Activated CD8-positive, alpha-beta memory T cell treated with anti-CD3 and anti-CD28 coated beads, Interleukin-2, amount 10 ng/mL, durations not matched to agents 7 days and 5 days (primary cell): ENCODE measurements around the gene NRXN2. TPM values are rescaled to one million over a fixed set of nuclear protein-coding genes. Genes with fewer than 3 reads are reported as not detected.

Experiments
- ATAC-seq: fragments of 150-1000 bp; cut with Tn5 transposase; one replicate; pipeline ENCODE4 v1.10.0; 2021; ENCODE audit warnings: moderate library complexity
- CTCF ChIA-PET: fragments of 350-600 bp; sonication (Branson Sonifier 250); formaldehyde crosslinking; loops from one replicate; lab custom pipeline; 2021; ENCODE audit warnings: antibody characterized with exemption; lab: Charles Lee
- DNase-seq: peaks from one replicate; pipeline ENCODE4 v3.0.0-alpha.2; 2020
- H3K27ac Mint-ChIP-seq: one replicate; pipeline ENCODE4 v1.8.0; 2021; ENCODE audit warnings: mild to moderate bottlenecking, mixed read lengths
- H3K27me3 Mint-ChIP-seq: one replicate; pipeline ENCODE4 v1.8.0; 2021; ENCODE audit warnings: mixed read lengths
- H3K36me3 Mint-ChIP-seq: one replicate; pipeline ENCODE4 v1.8.0; 2021; ENCODE audit warnings: mild to moderate bottlenecking, mixed read lengths
- H3K4me1 Mint-ChIP-seq: one replicate; pipeline ENCODE4 v1.8.0; 2021; ENCODE audit warnings: mixed read lengths
- H3K4me3 Mint-ChIP-seq: one replicate; pipeline ENCODE4 v1.8.0; 2021; ENCODE audit warnings: mild to moderate bottlenecking, moderate library complexity, mixed read lengths
- H3K9me3 Mint-ChIP-seq: one replicate; pipeline ENCODE4 v1.8.0; 2022; ENCODE audit warnings: low read depth, mixed read lengths
- total RNA-seq, 2 experiments: library from RNA; stranded (reverse); gene quantifications; one replicate each; pipeline ENCODE4 v1.2.3, GENCODE V29; 2021

Gene NRXN2
- total RNA-seq, 2 experiments from 2014 or later = 0.23 to 0.40 TPM

DNA sequence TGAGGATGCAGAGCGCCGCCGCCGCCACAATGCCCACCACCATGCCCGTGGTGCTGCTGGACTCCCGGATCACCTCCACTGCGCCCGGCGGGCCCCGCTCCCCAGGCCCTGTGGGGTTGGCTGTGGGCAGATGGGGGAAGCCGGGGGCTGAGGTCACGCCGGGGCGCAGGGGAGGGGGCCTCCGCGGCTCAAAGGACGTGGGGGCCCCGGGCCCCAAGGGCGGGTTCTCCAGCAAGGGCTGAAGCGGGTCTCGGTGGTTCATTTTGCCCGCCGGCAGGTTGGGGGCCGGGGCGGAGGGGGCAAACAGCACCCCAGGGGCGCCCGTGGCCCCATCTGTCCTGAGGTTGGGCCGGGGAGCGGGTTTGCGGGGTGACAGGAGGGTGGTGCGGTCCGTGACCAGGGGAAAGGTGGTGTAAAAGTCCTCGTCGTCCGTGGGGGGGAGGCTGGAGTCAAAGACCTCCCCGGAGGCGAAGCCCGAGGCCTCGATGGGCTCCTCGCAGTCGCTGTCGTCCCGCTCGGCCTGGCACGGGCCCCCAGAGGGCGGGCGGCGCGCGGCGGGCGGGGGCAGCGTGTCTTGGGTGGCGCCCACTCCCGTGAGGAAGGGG, 115.5 kb downstream of the NRXN2 start:
- Mint-ChIP-seq H3K27ac (no peak overlapping the region), H3K36me3 (no peaks in the 10 kb centered on the region), H3K27me3 (peaks cover 3% of the 10 kb centered on the region), H3K4me1 (peaks cover 10% of the 10 kb centered on the region), H3K9me3 (no peaks in the 10 kb centered on the region), H3K4me3 (no peak overlapping the region)
- DNase-seq (no peak), ATAC-seq (no peak)
- CTCF ChIA-PET = no interaction called here

DNA sequence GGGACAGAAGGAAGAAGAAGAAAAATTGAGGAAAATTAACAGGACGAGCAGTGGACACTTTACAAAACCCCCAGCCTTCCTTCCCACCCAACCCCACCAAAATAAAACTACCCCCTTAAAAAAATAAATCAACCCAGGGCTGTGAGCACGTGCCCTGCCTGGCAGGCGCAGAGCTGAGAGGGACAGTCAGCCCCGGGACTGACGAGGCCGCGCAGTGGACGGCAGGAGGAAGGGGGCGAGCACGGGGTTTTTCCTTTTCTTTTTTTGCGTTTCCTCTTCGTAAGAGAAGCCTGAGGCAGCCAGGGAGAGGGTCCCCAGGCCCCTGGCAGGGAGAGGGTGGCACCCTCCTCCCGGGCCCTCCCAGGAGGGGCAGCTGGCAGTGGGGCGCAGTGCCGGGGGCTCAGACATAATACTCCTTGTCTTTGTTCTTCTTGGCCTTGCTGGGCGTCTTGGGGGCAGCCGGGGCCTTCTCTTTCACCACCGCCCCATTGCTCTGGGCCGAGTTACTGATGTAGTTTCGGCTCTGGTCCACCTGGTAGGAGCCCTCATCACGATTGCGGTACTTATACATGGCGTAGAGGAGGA, 116.1 kb downstream of the NRXN2 start:
- no peak for DNase-seq
- peaks cover 3% of the 10 kb centered on the region for H3K27me3 Mint-ChIP-seq
- H3K4me3 Mint-ChIP-seq = no peak overlapping the region
- CTCF ChIA-PET = no interaction called here
- no peaks in the 10 kb centered on the region for H3K9me3 Mint-ChIP-seq
- H3K36me3 Mint-ChIP-seq = no peaks in the 10 kb centered on the region
- peaks cover 4% of the 10 kb centered on the region for H3K4me1 Mint-ChIP-seq
- no peak overlapping the region for H3K27ac Mint-ChIP-seq
- ATAC-seq = no peak

DNA sequence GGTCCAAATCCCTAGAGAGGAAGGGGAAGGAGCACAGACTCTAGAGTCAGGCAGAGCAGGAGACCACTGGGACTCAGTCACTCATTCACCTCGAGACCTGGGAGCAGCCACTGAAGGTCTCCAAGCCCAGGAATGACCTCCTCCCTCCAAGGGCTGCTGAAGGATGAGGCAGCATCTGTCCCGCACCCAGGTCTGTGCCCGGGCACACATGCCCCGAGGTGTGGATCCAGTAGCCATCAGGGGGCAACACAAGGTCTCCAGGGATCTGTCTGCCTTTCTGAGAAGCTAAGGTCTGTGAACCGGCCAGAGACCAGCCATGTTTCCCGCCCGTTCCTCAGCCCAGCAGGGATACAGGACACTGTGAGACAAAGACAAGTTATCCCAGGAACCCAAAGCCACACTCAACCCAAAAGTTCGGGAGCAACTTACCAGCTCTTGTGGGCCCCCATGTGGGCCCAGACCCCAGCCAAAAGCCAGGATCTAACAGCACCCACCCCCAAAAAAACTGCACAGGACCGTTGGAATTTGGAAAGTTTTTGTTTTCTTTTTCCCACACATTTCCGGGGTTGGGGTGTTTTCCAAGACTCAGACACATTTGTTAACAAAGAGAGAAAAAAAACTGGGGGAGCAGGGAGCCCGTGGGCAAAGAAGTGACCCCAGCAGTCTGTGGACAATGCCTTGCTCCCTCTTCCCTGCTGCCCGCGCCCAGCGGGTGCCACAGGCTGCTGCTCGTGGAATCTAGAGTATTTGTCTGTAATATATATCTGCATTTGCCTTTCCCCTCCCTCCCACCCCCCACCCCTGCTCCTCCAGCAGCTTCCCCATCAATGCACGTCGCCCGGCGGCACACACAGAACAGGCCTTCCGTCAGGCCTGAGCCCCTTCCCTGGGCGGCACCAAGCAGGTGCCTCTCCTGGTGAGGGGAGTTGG, 117.1 kb downstream of the NRXN2 start:
- CTCF ChIA-PET = no interaction called here

DNA sequence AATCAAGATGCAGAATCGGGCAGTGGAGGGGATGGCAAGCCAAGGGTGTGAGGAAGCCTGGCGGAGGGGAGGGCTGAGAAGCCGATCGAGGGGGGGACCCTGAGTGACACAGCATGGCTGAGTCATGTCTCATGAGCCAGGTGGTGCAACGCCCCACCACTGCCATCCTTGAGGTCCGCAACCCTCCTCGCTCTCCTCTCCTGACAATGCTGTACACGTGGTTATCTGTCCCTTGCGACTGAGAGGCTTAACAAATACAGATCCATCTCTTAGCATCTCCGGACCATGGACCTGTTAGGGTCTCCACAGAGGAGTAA, 117.8 kb downstream of the NRXN2 start:
- CTCF ChIA-PET = interaction anchor here (0.7 kb wide), 1 partner anchor 239 kb away, joined by 3 read pairs; no protein-coding TSS in a partner anchor
- ATAC-seq (no peak), DNase-seq (no peak)
- H3K36me3 Mint-ChIP-seq = no peaks in the 10 kb centered on the region
- no peak overlapping the region for H3K27ac Mint-ChIP-seq
- H3K27me3 Mint-ChIP-seq = peaks cover 3% of the 10 kb centered on the region
- H3K9me3 Mint-ChIP-seq = no peaks in the 10 kb centered on the region
- H3K4me1 Mint-ChIP-seq = no peaks in the 10 kb centered on the region
- H3K4me3 Mint-ChIP-seq = no peak overlapping the region

More for the DNA sequence above, 117.1 kb downstream of the NRXN2 start:
- no peak overlapping the region for H3K27ac Mint-ChIP-seq
- ATAC-seq (no peak), DNase-seq (no peak)
- H3K9me3 Mint-ChIP-seq = no peaks in the 10 kb centered on the region
- H3K27me3 Mint-ChIP-seq = peaks cover 3% of the 10 kb centered on the region
- H3K4me3 Mint-ChIP-seq = no peak overlapping the region
- H3K36me3 Mint-ChIP-seq = no peaks in the 10 kb centered on the region
- no peaks in the 10 kb centered on the region for H3K4me1 Mint-ChIP-seq

DNA sequence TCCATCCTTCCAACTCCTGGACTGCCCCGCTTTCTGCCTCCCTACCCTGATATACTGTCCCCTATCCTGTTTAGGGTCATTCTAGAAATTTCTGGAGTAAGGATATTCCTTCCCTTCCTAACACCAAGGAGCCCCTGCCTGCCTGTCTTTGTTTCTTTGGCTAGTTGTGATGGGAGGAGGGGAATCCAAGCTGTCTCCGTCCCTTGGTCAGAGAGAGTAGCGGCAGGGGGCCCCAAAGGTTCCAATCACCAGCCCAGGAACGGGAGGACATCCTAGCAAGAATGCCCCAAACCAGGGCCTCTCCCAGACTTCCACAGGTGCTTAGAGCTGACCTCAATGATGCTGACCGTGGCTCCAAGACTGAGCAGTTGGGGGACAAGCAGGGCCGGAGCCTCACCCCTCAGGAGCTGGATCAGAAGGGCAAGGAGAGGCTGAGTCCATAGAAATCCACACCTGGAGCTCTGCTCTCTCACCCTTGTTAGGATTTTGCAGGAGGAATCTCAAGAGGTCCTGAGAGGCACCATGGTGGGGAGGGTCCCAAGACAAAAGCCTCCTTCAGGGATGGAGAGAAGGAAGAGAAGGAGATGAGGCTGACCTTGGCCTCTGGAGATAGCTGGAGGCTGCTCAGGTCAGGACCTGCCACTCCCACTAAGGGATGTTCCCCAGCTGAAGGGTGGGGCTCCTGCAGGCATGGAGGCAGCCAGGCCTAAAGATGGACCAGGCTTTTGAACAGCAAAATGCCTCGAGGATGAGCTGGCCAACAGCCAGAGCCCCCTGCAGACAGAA, 118.3 kb downstream of the NRXN2 start:
- Mint-ChIP-seq H3K9me3 (no peaks in the 10 kb centered on the region), H3K4me3 (no peak overlapping the region), H3K27me3 (peaks cover 3% of the 10 kb centered on the region), H3K27ac (no peak overlapping the region), H3K36me3 (no peaks in the 10 kb centered on the region), H3K4me1 (no peaks in the 10 kb centered on the region)
- CTCF ChIA-PET = interaction anchor here (0.7 kb wide), 1 partner anchor 238 kb away, joined by 3 read pairs; no protein-coding TSS in a partner anchor
- DNase-seq (no peak), ATAC-seq (no peak)

DNA sequence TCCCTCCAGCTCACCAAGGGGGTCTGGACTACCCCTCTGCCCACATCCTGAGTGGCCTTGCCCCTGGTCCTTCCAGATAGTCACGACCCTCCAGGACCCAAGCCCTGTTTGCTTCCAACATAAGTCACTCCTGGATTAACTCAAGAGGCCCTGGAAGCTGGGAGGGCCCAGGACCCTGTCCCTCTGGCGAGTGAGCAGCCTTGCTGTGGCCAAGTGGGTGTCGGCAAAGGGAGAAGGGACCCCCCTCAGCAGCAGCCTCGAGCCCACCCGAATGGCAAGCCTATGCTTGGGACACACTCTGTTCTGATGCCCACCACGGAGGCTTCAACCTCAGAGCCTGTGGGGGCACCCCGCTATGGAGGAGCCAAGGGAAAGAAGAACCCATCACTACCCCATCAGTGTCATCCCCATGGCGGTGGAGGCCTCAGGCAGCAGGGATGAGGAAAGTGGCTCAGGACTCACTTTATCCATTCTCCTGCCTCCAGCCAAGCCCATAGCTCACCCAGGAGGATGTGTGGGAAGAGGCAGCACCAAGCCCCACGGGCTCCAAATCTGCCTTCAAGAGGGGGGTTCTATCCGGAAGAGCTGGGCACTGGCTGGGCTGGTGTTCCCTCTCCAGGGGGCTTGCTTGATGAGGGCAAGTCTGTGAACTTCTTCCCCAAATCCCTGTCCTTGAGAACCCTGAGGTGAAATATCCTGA, 119.4 kb downstream of the NRXN2 start:
- Mint-ChIP-seq H3K9me3 (no peaks in the 10 kb centered on the region), H3K36me3 (no peaks in the 10 kb centered on the region), H3K27ac (no peak overlapping the region), H3K27me3 (peaks cover 3% of the 10 kb centered on the region), H3K4me1 (no peaks in the 10 kb centered on the region), H3K4me3 (no peak overlapping the region)
- DNase-seq = no peak
- no peak for ATAC-seq
- CTCF ChIA-PET = no interaction called here

DNA sequence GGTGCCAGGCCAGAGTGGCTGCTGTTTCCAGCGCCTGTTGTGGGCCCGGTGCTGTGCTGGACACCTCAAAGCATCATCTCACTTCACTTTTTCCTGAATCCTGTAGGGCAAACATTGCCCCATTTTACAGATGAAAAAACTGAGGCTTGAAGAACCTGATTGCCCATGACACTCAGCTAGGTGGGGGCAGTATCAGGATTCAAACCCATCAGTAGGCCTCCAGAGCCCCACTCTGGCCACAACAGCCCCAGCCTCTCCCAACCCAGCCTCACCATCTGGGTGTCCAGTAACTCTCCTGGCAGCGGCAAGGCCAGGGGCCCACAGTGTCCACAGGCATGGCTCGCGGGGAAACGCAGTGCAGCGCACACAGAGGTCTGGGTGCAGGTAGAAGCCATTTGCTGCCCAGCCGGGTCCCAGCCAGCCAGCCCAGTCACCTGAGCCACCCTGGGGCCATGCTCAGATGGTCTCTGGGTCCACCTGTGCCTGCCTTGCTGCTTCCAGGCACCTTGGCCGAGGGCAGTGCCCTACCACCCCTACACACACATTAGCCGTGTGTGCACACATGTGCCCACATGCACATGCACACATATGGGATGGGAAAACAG, 120.4 kb downstream of the NRXN2 start:
- CTCF ChIA-PET = no interaction called here
- H3K27ac Mint-ChIP-seq = no peak overlapping the region
- no peak overlapping the region for H3K4me3 Mint-ChIP-seq
- ATAC-seq (no peak), DNase-seq (no peak)
- H3K27me3 Mint-ChIP-seq = peaks cover 3% of the 10 kb centered on the region
- no peaks in the 10 kb centered on the region for H3K36me3 Mint-ChIP-seq
- H3K9me3 Mint-ChIP-seq = no peaks in the 10 kb centered on the region
- no peaks in the 10 kb centered on the region for H3K4me1 Mint-ChIP-seq

DNA sequence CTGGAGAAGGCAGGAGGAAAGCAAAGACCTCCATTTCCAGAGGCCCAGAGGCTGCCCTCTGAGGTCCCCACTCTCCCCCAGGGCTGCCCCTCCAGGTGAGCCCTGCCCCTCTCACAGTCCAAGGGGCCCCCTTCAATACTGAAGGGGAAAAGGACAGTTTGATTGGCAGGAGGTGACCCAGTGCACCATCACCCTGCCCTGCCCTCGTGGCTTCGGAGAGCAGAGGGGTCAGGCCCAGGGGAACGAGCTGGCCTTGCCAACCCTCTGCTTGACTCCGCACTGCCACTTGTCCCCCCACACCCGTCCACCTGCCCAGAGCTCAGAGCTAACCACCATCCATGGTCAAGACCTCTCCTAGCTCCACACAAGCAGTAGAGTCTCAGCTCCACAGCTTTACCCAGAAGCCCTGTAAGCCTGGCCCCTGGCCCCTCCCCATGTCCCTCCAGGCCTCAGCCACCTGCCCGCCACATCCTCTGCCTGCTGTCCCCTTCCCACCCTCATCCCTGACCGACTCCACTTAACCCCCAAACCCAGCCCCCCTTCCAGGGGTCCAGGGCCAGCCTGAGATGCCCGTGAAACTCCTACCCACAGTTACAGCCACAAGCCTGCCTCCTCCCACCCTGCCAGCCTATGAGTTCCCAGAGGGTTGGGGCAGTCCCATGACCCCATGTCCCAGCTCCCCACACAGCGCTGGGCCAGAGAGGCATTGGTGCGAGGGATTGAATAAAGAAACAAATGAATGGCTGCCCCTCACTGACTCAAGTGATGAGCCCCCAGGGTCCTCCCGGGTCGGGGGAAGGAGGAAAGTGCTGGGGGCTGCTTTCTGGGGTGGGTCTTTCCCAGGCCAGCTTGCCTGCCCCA, 121.2 kb downstream of the NRXN2 start:
- ATAC-seq = no peak
- Mint-ChIP-seq H3K36me3 (no peaks in the 10 kb centered on the region), H3K4me1 (no peaks in the 10 kb centered on the region), H3K4me3 (no peak overlapping the region), H3K27me3 (peaks cover 3% of the 10 kb centered on the region), H3K27ac (no peak overlapping the region), H3K9me3 (no peaks in the 10 kb centered on the region)
- no peak for DNase-seq
- CTCF ChIA-PET = no interaction called here

DNA sequence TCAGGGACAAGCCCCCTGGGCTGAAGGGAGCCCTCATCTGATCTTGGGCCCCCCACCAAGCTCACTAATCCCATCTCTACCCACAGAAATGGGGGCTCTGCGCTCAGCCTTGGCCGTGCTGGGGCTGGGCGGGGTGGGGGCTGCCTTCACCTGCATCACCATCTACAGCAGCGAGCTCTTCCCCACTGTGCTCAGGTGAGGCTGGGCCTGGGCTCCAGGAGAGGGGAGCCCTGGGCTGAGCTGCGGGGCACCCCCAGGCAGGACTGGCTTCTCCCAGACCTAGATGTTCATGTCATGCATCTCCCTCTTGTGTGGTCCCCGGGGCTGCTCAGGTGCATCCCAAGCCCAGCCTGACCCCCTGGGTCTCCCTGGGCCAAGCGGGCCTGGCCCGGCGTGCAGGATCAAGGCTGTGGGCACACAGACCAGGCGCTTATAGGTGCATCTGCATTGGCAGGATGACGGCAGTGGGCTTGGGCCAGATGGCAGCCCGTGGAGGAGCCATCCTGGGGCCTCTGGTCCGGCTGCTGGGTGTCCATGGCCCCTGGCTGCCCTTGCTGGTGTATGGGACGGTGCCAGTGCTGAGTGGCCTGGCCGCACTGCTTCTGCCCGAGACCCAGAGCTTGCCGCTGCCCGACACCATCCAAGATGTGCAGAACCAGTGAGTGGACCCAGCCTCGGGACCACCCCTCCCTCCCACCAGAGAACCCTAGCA, 122.6 kb downstream of the NRXN2 start:
- Mint-ChIP-seq H3K9me3 (no peaks in the 10 kb centered on the region), H3K4me3 (no peak overlapping the region), H3K27me3 (peaks cover 3% of the 10 kb centered on the region), H3K36me3 (no peaks in the 10 kb centered on the region), H3K27ac (no peak overlapping the region), H3K4me1 (no peaks in the 10 kb centered on the region)
- no peak for DNase-seq
- CTCF ChIA-PET = no interaction called here
- ATAC-seq = no peak

DNA sequence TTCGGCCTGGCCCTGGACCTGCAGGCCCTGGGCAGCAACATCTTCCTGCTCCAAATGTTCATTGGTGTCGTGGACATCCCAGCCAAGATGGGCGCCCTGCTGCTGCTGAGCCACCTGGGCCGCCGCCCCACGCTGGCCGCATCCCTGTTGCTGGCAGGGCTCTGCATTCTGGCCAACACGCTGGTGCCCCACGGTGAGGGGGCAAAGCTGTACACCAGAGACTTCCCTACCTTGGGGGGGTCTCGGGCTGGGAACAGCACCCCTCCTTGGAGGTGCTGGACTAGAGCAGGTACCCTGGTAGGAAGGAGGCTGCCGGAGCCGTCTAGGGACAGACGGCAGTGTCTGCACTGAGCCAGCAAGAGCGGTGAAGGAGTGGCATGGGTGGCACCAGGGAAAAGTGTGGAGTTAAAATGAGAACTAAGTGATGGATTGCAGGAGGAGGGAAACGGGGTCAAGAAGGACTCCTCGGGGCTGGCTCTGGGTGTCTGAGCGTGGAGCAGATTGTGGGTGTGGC, 123.2 kb downstream of the NRXN2 start:
- H3K9me3 Mint-ChIP-seq = no peaks in the 10 kb centered on the region
- H3K36me3 Mint-ChIP-seq = no peaks in the 10 kb centered on the region
- no peaks in the 10 kb centered on the region for H3K4me1 Mint-ChIP-seq
- DNase-seq (no peak), ATAC-seq (no peak)
- no peak overlapping the region for H3K27ac Mint-ChIP-seq
- H3K4me3 Mint-ChIP-seq = no peak overlapping the region
- CTCF ChIA-PET = no interaction called here
- peaks cover 2% of the 10 kb centered on the region for H3K27me3 Mint-ChIP-seq
